HG02981 (cell line): ENCODE results near the gene TXNIP.

Experiments used
- ATAC-seq: cut with Tn5 transposase; IDR thresholded peaks from one replicate; pipeline ENCODE4 v1.9.1; 2021; ENCODE audit warnings: mild to moderate bottlenecking, moderate library complexity; ENCODE audit not compliant: unreplicated experiment

The TXNIP gene

DNA sequence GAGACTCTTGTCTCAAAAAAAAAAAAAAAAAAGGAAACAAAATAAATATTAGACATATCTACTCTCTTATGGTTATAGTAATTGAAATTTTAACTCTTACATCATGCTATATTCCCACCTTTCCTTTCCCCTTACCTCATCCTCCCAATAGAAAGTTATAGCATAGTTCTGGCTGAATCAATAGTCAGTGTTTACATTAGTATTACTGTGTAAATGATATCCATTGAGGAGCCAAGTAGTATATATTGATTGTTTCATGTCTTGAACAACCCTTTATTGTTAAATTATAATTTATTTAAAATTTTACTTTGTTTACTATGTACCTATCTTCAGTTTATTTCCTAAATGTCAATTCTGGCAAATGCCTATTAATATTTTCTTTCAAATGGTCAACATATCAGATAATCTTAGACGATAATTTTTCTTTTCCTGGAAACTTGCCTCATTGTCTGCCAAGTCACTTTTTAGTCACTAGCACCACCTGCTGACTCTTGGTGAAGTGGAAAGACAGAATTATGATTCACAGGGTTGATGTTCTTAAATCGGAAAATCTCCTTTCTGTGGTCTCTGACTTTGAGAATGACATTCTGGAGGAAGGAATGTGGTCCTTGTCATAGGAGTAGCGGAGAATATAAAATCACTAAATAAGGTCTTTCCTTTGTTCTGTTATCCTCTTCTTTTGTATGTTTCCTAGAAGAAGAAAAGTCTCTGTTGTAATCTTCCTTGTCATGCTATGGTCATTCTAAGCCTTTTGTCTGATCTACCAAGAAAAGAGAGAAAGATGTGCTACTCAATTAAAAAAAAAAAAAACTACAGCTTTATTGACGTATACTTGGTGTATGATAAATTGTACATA lies 16.6 kb upstream of the TXNIP start:
- ATAC-seq = no peak

DNA sequence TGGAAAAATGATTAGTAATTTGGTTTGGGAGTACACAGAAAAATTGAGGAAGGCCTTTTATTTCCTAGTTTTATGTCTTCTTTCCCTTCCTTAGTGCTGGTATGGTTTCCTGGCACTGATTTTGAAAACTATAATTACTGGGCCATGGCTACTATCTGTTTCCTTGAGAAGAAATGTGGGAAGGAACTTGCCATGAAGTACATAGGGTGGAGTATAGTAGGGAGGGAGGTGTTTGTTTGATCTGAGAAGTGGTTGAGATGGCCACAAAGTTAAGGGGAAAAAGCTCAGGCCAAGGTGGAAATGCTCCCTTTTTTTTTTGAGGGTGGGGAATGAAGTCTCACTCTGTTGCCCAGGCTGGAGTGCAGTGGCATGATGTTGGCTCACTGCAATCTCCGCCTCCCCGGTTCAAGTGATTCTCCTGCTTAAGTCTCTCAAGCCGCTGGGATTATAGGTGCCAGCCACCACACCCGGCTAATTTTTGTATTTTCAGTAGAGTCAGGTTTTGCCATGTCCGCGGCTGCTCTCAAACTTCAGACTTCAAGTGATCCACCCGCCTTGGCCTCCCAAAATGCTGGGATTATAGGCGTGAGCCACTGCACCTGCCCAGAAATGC lies 13.9 kb upstream of the TXNIP start:
- ATAC-seq = no peak

GRCh38 chr1:146007489-146008133 lies 11.2 kb upstream of the TXNIP start:
- ATAC-seq = no peak

GRCh38 chr1:146001709-146002108 lies 5.3 kb upstream of the TXNIP start:
- ATAC-seq = no peak

- no peak for ATAC-seq
Measured at GRCh38 chr1:145999321-146000024, 3.1 kb upstream of the TXNIP start.

- ATAC-seq = no peak
Measured at GRCh38 chr1:145997718-145998023, 1.3 kb upstream of the TXNIP start.

DNA sequence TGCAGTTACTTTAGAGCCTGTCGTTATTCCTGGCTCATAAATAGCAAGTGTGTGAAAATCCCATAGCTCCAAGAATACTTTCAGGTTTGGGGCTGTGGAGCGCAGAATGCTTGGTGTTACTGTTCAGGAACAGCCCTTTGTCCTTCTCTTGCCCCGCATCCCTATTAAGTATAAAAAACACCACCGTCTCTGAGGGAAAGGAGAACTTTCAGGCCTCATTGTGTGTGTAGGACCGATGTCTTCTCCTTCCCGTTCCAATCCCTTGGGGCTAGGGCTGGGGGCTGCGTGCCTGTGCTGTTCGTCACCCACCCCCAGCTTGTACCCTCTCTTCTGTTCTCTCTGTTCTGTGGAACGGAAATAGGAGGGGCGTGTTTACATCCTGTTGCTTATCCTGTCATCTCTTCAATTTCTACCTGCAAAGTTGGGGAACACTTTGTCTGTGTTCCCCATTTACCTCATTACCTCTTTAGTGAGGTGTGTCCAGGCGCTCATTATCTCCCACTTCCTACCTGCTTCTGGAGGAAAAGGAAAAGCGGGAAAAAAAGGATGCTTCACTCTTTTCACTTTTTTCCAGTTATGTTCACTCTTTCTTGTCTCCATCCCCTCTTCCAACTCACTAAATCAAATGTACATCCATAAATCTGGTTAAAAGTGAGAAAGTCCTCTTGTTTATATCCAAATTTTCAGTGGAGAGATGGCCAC lies 788 bp upstream of the TXNIP start:
- peak; percentile 25 for ATAC-seq

- ATAC-seq = no peak
Measured at GRCh38 chr1:145995964-145996432, 381 bp downstream of the TXNIP start.

- ATAC-seq = no peak
Measured at GRCh38 chr1:145995148-145995881, 1.1 kb downstream of the TXNIP start.

DNA sequence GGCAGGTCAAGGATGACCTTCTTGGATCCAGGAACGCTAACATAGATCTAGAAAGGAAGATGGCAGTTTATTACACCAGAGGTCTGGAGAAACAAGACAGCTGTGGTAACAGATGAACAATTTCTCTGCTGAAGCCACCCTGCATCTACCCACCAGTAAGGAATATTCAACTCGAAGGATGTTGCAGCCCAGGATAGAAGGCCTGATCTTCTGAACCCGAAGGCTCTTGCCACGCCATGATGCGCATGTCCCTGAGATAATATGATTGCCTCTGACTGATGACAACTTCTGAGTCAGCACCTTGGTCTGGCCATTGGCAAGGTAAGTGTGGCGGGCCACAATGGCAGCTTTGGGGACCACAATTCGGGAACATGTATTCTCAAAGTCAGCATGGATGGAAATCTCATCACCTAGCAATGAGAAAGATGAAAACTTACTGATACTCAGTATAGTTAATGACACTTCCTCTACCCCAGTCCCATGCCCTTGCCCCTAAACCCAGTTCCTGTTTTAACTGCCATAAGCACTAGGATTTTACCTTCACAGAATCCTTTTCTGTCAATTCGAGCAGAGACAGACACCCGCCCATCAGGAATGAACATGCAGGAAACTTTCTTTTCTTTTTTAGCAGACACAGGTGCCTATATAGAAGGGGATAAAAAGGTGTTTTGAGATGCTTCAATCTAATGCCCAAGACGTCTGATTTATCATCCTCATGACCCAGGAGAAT lies 1.8 kb downstream of the TXNIP start:
- no peak for ATAC-seq

- no peak for ATAC-seq
Measured at GRCh38 chr1:145993618-145994390, 2.6 kb downstream of the TXNIP start.

DNA sequence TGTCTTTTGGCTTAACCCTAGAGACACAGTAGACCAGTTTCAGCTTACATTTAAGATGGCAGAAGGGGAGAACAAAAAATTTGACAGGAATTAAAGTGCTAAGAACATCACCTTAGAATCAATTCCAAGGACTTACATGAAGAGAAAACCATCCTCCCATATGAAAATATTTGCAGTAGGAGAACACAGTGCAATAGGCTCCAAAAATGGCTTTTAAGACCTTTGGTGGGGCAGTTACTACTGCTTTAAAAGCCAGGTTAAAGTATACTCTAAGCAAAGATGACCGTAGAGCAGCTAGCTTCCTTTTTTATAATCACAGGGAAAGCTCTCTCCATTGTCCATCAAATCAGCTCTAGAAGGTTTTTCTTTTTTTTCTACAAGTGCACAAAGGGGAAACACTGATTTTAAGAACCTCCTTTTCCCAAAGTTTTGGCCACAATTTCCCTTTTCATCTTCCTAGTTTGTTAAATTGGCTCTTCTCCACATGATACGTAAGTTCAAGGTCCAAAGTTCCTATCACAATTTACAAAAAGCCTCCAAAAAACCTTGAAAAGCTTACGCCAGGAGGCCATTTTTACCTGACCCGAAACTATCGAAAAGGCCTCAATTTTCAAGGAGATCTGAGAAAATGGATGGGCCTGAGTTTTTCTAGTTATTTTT lies 3.3 kb downstream of the TXNIP start:
- no peak for ATAC-seq

GRCh38 chr1:145992502-145992936 lies 3.9 kb downstream of the TXNIP start:
- no peak for ATAC-seq

DNA sequence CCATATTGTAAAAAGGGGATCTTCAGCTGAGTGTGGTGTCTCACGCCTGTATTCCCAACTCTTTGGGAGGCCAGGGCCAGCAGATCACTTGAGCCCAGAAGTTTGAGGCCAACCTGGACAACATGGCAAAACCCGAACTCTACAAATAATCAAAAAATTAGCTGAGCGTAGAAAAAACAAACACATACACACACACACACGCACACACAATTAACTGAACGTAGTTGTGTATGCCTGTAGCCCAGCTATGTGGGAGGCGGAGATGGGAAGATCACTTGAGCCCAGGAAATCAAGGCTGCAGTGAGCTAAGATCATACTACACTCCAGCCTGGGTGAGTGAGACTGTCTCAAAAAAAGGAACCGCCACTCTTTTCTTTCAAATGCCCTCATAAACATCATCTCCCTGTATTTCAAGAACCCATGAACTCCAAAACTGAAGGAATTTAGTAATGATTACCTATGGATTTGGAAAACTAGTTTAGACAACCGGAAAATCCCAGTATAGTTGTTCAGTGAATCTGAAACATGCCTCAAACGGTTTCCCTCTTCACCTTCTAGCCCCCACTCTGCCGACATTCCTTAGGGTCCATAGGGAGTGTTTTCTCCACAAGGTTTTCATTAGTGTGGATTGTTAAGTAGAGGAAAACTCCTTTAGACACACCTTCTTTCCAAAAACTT lies 4.5 kb downstream of the TXNIP start:
- ATAC-seq = no peak

- no peak for ATAC-seq
Measured at GRCh38 chr1:145990249-145990855, 6.0 kb downstream of the TXNIP start.

- no peak for ATAC-seq
Measured at GRCh38 chr1:145988773-145989172, 7.6 kb downstream of the TXNIP start.

DNA sequence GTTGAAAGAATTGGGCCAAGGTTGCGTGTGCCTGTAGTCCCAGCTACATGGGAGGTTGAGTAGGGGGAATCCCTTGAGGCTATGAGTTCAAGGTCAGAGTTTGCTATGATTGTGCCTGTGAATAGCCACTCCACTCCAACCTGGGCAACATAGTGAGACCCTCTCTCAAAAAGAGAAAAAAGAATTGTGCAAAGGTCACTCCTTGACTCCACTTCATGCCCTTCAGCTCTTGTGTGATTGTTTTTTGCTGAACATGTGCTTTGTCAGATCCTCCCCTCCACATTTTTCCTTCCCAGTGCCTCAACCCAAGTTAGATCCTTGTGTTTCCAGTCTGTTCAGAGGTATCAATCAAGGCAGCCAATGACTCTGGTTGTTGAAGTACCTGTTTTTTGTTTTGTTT lies 8.5 kb downstream of the TXNIP start:
- no peak for ATAC-seq
